Testis (tissue), 3 donors: ENCODE results near the gene CACNA2D3. TPM values are rescaled to one million over a fixed set of nuclear protein-coding genes. Genes with fewer than 3 reads are reported as not detected.

ENCODE experiments used
- DNase-seq: peaks from one replicate; pipeline ENCODE4 v3.0.0-alpha.2; 2019
- H3K27ac ChIP-seq, 2 donors: fragments of 200-600 bp; sonication (generic); one replicate each; pipeline ENCODE4 v1.5.1; 2019
- H3K27me3 ChIP-seq: fragments of 200-600 bp; sonication (generic); one replicate; pipeline ENCODE4 v1.5.1; 2019
- H3K36me3 ChIP-seq: fragments of 200-600 bp; sonication (generic); one replicate; pipeline ENCODE4 v1.5.1; 2017; ENCODE audit warnings: low read depth; ENCODE audit errors: missing control alignments
- H3K4me1 ChIP-seq: fragments of 200-600 bp; sonication (generic); one replicate; pipeline ENCODE4 v1.5.1; 2019
- H3K4me3 ChIP-seq, 2 donors: fragments of 200-600 bp; sonication (generic); one replicate each; pipeline ENCODE4 v1.5.1; 2017 to 2019
- H3K9me3 ChIP-seq: fragments of 200-600 bp; sonication (generic); one replicate; pipeline ENCODE4 v1.5.1; 2017
- CTCF ChIP-seq, 3 experiments: fragments of 450-650 bp in 2 of 3; fragments of 200-600 bp in 1 of 3; sonication (generic) in 1 of 3; IDR thresholded peaks; one replicate each; pipeline ENCODE4 v1.5.1; 2016 to 2019; ENCODE audit warnings: antibody characterized with exemption in 3 of 3, mild to moderate bottlenecking in 2 of 3, moderate library complexity in 1 of 3
- POLR2A ChIP-seq: fragments of 450-650 bp; IDR thresholded peaks from one replicate; pipeline ENCODE4 v1.6.1; 2017; ENCODE audit warnings: antibody characterized with exemption, mild to moderate bottlenecking, moderate library complexity
- WGBS, 2 donors: methylation state at CpG; one replicate each; pipeline ENCODE4 v1.1.5; 2018; 5-methylcytosine and 5-hydroxymethylcytosine counted together
- intact Hi-C: fragments of 100-400 bp; cut with DNase I; formaldehyde crosslinking; loops from one replicate; pipeline ENCODE4 v1.15.1; 2023; ENCODE audit warnings: low total_unique reads
- polyA plus RNA-seq: library from polyadenylated mRNA; stranded (reverse); fragments of 350-450 nt; fragmentation: Illumina TruSeq; extraction: RNeasy Lipid Tissue Mini Kit (QIAGEN cat#74804); gene quantifications from one replicate; pipeline ENCODE4 v1.2.3, GENCODE V29; 2014; ENCODE audit warnings: low read depth, low replicate concordance; ENCODE audit not compliant: insufficient read depth
- total RNA-seq, 2 donors: library from RNA; depleted of rRNA; stranded (reverse); fragments of >200 nt; gene quantifications; one replicate each; pipeline ENCODE4 v1.2.3, GENCODE V29; 2016

CACNA2D3 gene
- total and polyA plus RNA-seq, 3 donors from 2014 or later = 10.1 to 16.5 (median 11.2) TPM

- DNase-seq = no peak
- Histone ChIP-seq H3K4me3 (no peak overlapping the region), H3K4me1 (peaks cover 3% of the 10 kb centered on the region), H3K9me3 (no peaks in the 10 kb centered on the region), H3K27ac (no peak overlapping the region), H3K27me3 (no peaks in the 10 kb centered on the region), H3K36me3 (no peaks in the 10 kb centered on the region)
- 71 to 72% methylated on average over 10 of the region's 10 CpGs for WGBS, 2 donors
- TF ChIP-seq POLR2A (no peak), CTCF (IDR thresholded peaks at IDR 0.05) (no peak)
- intact Hi-C loops = no loop called here
These were observed 609.5 kb downstream of the CACNA2D3 start for GRCh38 chr3:54731732-54732445.

GRCh38 chr3:54733106-54734006 is 611.0 kb downstream of the CACNA2D3 start:
- no peak overlapping the region for H3K27ac ChIP-seq
- WGBS, 2 donors = 76 to 77% methylated on average over 11 of the region's 11 CpGs
- no peaks in the 10 kb centered on the region for H3K9me3 ChIP-seq
- H3K4me1 ChIP-seq = peaks cover 3% of the 10 kb centered on the region
- intact Hi-C loops = no loop called here
- no peak overlapping the region for H3K4me3 ChIP-seq
- H3K36me3 ChIP-seq = no peaks in the 10 kb centered on the region
- no peak for TF ChIP-seq CTCF (IDR thresholded peaks at IDR 0.05)
- TF ChIP-seq POLR2A = no peak
- no peak for DNase-seq
- H3K27me3 ChIP-seq = no peaks in the 10 kb centered on the region

DNA sequence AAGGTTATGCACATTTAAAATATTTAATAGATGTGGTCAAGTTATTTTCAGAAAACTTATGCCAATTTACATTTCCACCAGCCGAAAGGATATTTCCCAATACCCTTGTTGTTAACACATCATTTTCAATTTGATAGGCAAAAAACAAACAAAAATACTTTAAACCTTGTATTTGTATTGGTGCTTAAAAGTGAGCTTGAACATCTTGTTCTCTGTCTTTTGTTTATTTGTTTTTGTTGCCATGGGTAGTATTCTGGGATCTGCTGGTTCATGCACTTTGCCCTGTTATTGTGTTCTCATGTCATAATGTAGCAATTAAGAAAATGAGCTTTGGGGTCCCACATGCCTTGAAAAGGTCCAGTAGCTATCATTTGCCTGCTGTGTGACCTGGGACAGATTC is 614.1 kb downstream of the CACNA2D3 start:
- no peak overlapping the region for H3K27ac ChIP-seq
- no peaks in the 10 kb centered on the region for H3K27me3 ChIP-seq
- H3K36me3 ChIP-seq = no peaks in the 10 kb centered on the region
- intact Hi-C loops = no loop called here
- DNase-seq = no peak
- TF ChIP-seq CTCF (IDR thresholded peaks at IDR 0.05) = no peak
- TF ChIP-seq POLR2A = no peak
- WGBS, 2 donors = 63 to 73% methylated on average over 1 of the region's 1 CpG
- no peak overlapping the region for H3K4me3 ChIP-seq
- H3K4me1 ChIP-seq = peaks cover 3% of the 10 kb centered on the region
- H3K9me3 ChIP-seq = no peaks in the 10 kb centered on the region

GRCh38 chr3:54743755-54744154 is 621.4 kb downstream of the CACNA2D3 start:
- Histone ChIP-seq H3K27me3 (no peaks in the 10 kb centered on the region), H3K9me3 (no peaks in the 10 kb centered on the region), H3K36me3 (no peaks in the 10 kb centered on the region), H3K27ac (no peak overlapping the region), H3K4me3 (no peak overlapping the region), H3K4me1 (no peaks in the 10 kb centered on the region)
- no peak for DNase-seq
- TF ChIP-seq CTCF (IDR thresholded peaks at IDR 0.05) (no peak), POLR2A (no peak)
- intact Hi-C loops = no loop called here
- WGBS, 2 donors = 86 to 95% methylated on average over 1 of the region's 1 CpG
